Measurements from ENCODE around the gene CD59. TPM values are rescaled to one million over a fixed set of nuclear protein-coding genes. Genes with fewer than 3 reads are reported as not detected.

CD59 gene
- total RNA-seq, 1 donor: 345 TPM

- Histone ChIP-seq H3K4me3 (ENCODE audit: insufficient read depth, low read length) (peak overlapping the region; percentile 20), H3K4me1 (ENCODE audit: insufficient read depth, low read length) (peaks cover 55% of the 10 kb centered on the region)
Observed at GRCh38 chr11:33690290-33691065, 45.7 kb downstream of the CD59 start.

GRCh38 chr11:33689501-33689900, 46.7 kb downstream of the CD59 start:
- Histone ChIP-seq H3K4me1 (ENCODE audit: insufficient read depth, low read length) (peaks cover 48% of the 10 kb centered on the region), H3K27ac (ENCODE audit: low read depth, low read length) (peak overlapping the region; percentile 99), H3K4me3 (ENCODE audit: insufficient read depth, low read length) (no peak overlapping the region), H3K4me2 (ENCODE audit: insufficient read depth, low read length) (peak overlapping the region; percentile 59), H4K20me1 (ENCODE audit: insufficient read depth, low read length) (no peaks in the 10 kb centered on the region), H3K9me3 (ENCODE audit: low read depth, low read length) (no peaks in the 10 kb centered on the region), H3K36me3 (ENCODE audit: insufficient read depth, low read length) (no peaks in the 10 kb centered on the region), H3K79me2 (ENCODE audit: insufficient read depth, low read length) (no peaks in the 10 kb centered on the region), H2AFZ (ENCODE audit: low read length) (peak overlapping the region; percentile 30), H3K27me3 (ENCODE audit: insufficient read depth, low read length) (no peaks in the 10 kb centered on the region)
- no peak for DNase-seq (ENCODE audit: insufficient read length, low spot score, missing footprints)
- no peak for TF ChIP-seq CTCF (IDR thresholded peaks at IDR 0.05; ENCODE audit: extremely low read depth, low read depth, low read length)

More at GRCh38 chr11:33690290-33691065, 45.7 kb downstream of the CD59 start:
- peak overlapping the region; percentile 69 for H3K4me2 ChIP-seq (ENCODE audit: insufficient read depth, low read length)
- H3K79me2 ChIP-seq (ENCODE audit: insufficient read depth, low read length): no peaks in the 10 kb centered on the region
- no peaks in the 10 kb centered on the region for H3K27me3 ChIP-seq (ENCODE audit: insufficient read depth, low read length)
- DNase-seq (ENCODE audit: insufficient read length, low spot score, missing footprints): peak; percentile 90
- H3K9me3 ChIP-seq (ENCODE audit: low read depth, low read length): no peaks in the 10 kb centered on the region
- no peak for TF ChIP-seq CTCF (IDR thresholded peaks at IDR 0.05; ENCODE audit: extremely low read depth, low read depth, low read length)
- no peaks in the 10 kb centered on the region for H3K36me3 ChIP-seq (ENCODE audit: insufficient read depth, low read length)
- H2AFZ ChIP-seq (ENCODE audit: low read length): peak overlapping the region; percentile 47
- H4K20me1 ChIP-seq (ENCODE audit: insufficient read depth, low read length): no peaks in the 10 kb centered on the region
- H3K27ac ChIP-seq (ENCODE audit: low read depth, low read length): peak overlapping the region; percentile 99

GRCh38 chr11:33689085-33689484, 47.1 kb downstream of the CD59 start:
- Histone ChIP-seq H3K4me3 (ENCODE audit: insufficient read depth, low read length) (no peak overlapping the region), H3K36me3 (ENCODE audit: insufficient read depth, low read length) (no peaks in the 10 kb centered on the region), H3K27ac (ENCODE audit: low read depth, low read length) (peak overlapping the region; percentile 99), H3K9me3 (ENCODE audit: low read depth, low read length) (no peaks in the 10 kb centered on the region), H3K79me2 (ENCODE audit: insufficient read depth, low read length) (no peaks in the 10 kb centered on the region), H4K20me1 (ENCODE audit: insufficient read depth, low read length) (no peaks in the 10 kb centered on the region), H3K27me3 (ENCODE audit: insufficient read depth, low read length) (no peaks in the 10 kb centered on the region), H2AFZ (ENCODE audit: low read length) (peak overlapping the region; percentile 30), H3K4me2 (ENCODE audit: insufficient read depth, low read length) (no peak overlapping the region), H3K4me1 (ENCODE audit: insufficient read depth, low read length) (peaks cover 47% of the 10 kb centered on the region)
- DNase-seq (ENCODE audit: insufficient read length, low spot score, missing footprints): no peak
- no peak for TF ChIP-seq CTCF (IDR thresholded peaks at IDR 0.05; ENCODE audit: extremely low read depth, low read depth, low read length)

GRCh38 chr11:33687733-33688479, 48.3 kb downstream of the CD59 start:
- no peak overlapping the region for H3K4me2 ChIP-seq (ENCODE audit: insufficient read depth, low read length)
- H3K36me3 ChIP-seq (ENCODE audit: insufficient read depth, low read length): no peaks in the 10 kb centered on the region
- H3K27me3 ChIP-seq (ENCODE audit: insufficient read depth, low read length): no peaks in the 10 kb centered on the region
- no peak overlapping the region for H3K4me3 ChIP-seq (ENCODE audit: insufficient read depth, low read length)
- H3K9me3 ChIP-seq (ENCODE audit: low read depth, low read length): no peaks in the 10 kb centered on the region
- H3K79me2 ChIP-seq (ENCODE audit: insufficient read depth, low read length): no peaks in the 10 kb centered on the region
- no peak for DNase-seq (ENCODE audit: insufficient read length, low spot score, missing footprints)
- H4K20me1 ChIP-seq (ENCODE audit: insufficient read depth, low read length): no peaks in the 10 kb centered on the region
- TF ChIP-seq CTCF (IDR thresholded peaks at IDR 0.05; ENCODE audit: extremely low read depth, low read depth, low read length): peak; percentile 84
- H2AFZ ChIP-seq (ENCODE audit: low read length): no peak overlapping the region
- no peak overlapping the region for H3K27ac ChIP-seq (ENCODE audit: low read depth, low read length)
- H3K4me1 ChIP-seq (ENCODE audit: insufficient read depth, low read length): peaks cover 39% of the 10 kb centered on the region
